ENCODE measurements around the gene LRRC42.
"Not testable (repeated sequence)": the region's sequence is repeated elsewhere in the genome, so short reads cannot be mapped to it uniquely, and the experiment has no call there.

LRRC42 gene

GRCh38 chr1:53971718-53972117 lies 25.6 kb downstream of the LRRC42 start:
- no peak for DNase-seq

- no peak for DNase-seq
These were observed 29.7 kb downstream of the LRRC42 start for GRCh38 chr1:53975861-53976260.

- no peak for DNase-seq
These were observed 33.7 kb downstream of the LRRC42 start for GRCh38 chr1:53979712-53980450.

GRCh38 chr1:53981220-53981619 lies 35.1 kb downstream of the LRRC42 start:
- DNase-seq, result no peak

GRCh38 chr1:53982034-53982762 lies 36.0 kb downstream of the LRRC42 start:
- no peak for DNase-seq

- no peak for DNase-seq
These were observed 36.6 kb downstream of the LRRC42 start for GRCh38 chr1:53982763-53983104.

GRCh38 chr1:53984726-53985125 lies 38.6 kb downstream of the LRRC42 start:
- DNase-seq, result no peak

GRCh38 chr1:53986458-53986857 lies 40.3 kb downstream of the LRRC42 start:
- no peak for DNase-seq

GRCh38 chr1:53987880-53988279 lies 41.7 kb downstream of the LRRC42 start:
- DNase-seq, result no peak

- DNase-seq, result no peak
These were observed 46.1 kb downstream of the LRRC42 start for GRCh38 chr1:53992085-53992874.

GRCh38 chr1:53994516-53994915 lies 48.4 kb downstream of the LRRC42 start:
- DNase-seq, result not testable (repeated sequence)

GRCh38 chr1:53995683-53996082 lies 49.5 kb downstream of the LRRC42 start:
- no peak for DNase-seq

- no peak for DNase-seq
These were observed 52.1 kb downstream of the LRRC42 start for GRCh38 chr1:53998223-53998622.

- DNase-seq, result no peak
These were observed 53.8 kb downstream of the LRRC42 start for GRCh38 chr1:53999920-54000319.

- DNase-seq, result no peak
These were observed 55.4 kb downstream of the LRRC42 start for GRCh38 chr1:54001591-54001990.

GRCh38 chr1:54002544-54003248 lies 56.5 kb downstream of the LRRC42 start:
- no peak for DNase-seq

GRCh38 chr1:54003249-54003646 lies 57.1 kb downstream of the LRRC42 start:
- DNase-seq, result no peak

- DNase-seq, result not testable (repeated sequence)
These were observed 57.8 kb downstream of the LRRC42 start for GRCh38 chr1:54003750-54004480.

- DNase-seq, result no peak
These were observed 58.4 kb downstream of the LRRC42 start for GRCh38 chr1:54004481-54005049.

GRCh38 chr1:54006508-54006907 lies 60.4 kb downstream of the LRRC42 start:
- no peak for DNase-seq

- DNase-seq, result no peak
These were observed 61.5 kb downstream of the LRRC42 start for GRCh38 chr1:54007613-54008012.

GRCh38 chr1:54008876-54009275 lies 62.7 kb downstream of the LRRC42 start:
- DNase-seq, result no peak

All from activated naive CD4-positive, alpha-beta T cell treated with anti-CD3 and anti-CD28 coated beads, Interleukin-2, amount 50 U/mL, for 16 hours (primary cell).